ENCODE data around the gene SH2D3A.

GRCh38 chr19:6797646-6798045 is 30.4 kb upstream of the SH2D3A start:
- no peak for TF ChIP-seq CTCF (IDR thresholded peaks at IDR 0.05)
- TF ChIP-seq POLR2A (IDR thresholded peaks at IDR 0.05): no peak
- TF ChIP-seq EP300 (IDR thresholded peaks at IDR 0.05): no peak

All from ovary (tissue), 3 donors.